Activated CD4-positive, alpha-beta T cell treated with anti-CD3 and anti-CD28 coated beads for 36 hours (primary cell): ENCODE data around the gene SLC47A2. TPM values are rescaled to one million over a fixed set of nuclear protein-coding genes. Genes with fewer than 3 reads are reported as not detected.
A peak's percentile ranks its signal among the peaks of the same experiment; 100 is the strongest.

Source experiments
- ATAC-seq: fragments of 200-7000 bp; cut with Tn5 transposase; one replicate; pipeline ENCODE4 v1.10.0; 2021; ENCODE audit warnings: mild to moderate bottlenecking, moderate library complexity
- CTCF ChIA-PET: fragments of 350-600 bp; sonication (Branson Sonifier 250); formaldehyde crosslinking; loops from one replicate; lab custom pipeline; 2021; ENCODE audit warnings: antibody characterized with exemption; lab: Charles Lee
- POLR2A ChIA-PET: fragments of 350-600 bp; sonication (Branson Sonifier 250); formaldehyde crosslinking; loops from one replicate; lab custom pipeline; 2021; ENCODE audit warnings: antibody characterized with exemption, inconsistent platforms; lab: Charles Lee
- DNase-seq: peaks from one replicate; pipeline ENCODE4 v3.0.0-alpha.2; 2020
- H3K27ac Mint-ChIP-seq: one replicate; pipeline ENCODE4 v1.8.0; 2021; ENCODE audit warnings: mixed read lengths
- H3K27me3 Mint-ChIP-seq: one replicate; pipeline ENCODE4 v1.8.0; 2021; ENCODE audit warnings: mixed read lengths
- H3K36me3 Mint-ChIP-seq: one replicate; pipeline ENCODE4 v1.8.0; 2021; ENCODE audit warnings: low read depth, mixed read lengths
- H3K4me1 Mint-ChIP-seq: one replicate; pipeline ENCODE4 v1.8.0; 2021; ENCODE audit warnings: mixed read lengths
- H3K4me3 Mint-ChIP-seq: one replicate; pipeline ENCODE4 v1.8.0; 2021; ENCODE audit warnings: mild to moderate bottlenecking, moderate library complexity, mixed read lengths
- H3K9me3 Mint-ChIP-seq: one replicate; pipeline ENCODE4 v1.8.0; 2021; ENCODE audit warnings: low read depth, mixed read lengths
- intact Hi-C, 2 experiments: fragments of 100-400 bp; cut with DNase I in 1 of 2; cut with micrococcal nuclease in 1 of 2; formaldehyde crosslinking; loops; one replicate each; pipeline versions ENCODE4 v1.14.2 to v1.15.1; 2022 to 2024; cut with DNase I, micrococcal nuclease
- total RNA-seq, 2 experiments: library from RNA; stranded (reverse); gene quantifications; one replicate each; pipeline ENCODE4 v1.2.3, GENCODE V29; 2021

The SLC47A2 gene
- total RNA-seq, 2 experiments from 2014 or later: not detected

DNA sequence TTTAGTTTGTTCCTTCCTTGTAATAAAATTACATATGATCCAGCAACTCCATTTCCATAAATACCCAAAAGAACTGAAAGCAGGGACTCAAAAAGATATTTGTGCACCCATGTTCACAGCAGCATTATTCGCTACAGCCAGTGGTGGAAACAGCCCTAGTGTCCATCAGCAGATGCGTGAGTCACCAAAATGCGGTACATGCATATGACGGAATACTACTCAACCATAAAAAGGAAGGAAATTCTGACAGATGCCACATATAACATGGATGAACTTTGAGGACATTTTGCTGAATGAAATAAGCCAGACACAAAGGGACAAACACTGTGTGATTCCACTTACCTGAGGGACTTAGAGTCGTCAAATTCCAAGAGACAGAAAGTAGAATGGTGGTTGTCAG is 9.1 kb upstream of the SLC47A2 start:
- DNase-seq (no peak), ATAC-seq (no peak)
- CTCF ChIA-PET: no interaction called here
- peak overlapping the region; percentile 47 for H3K27ac Mint-ChIP-seq
- no peaks in the 10 kb centered on the region for H3K27me3 Mint-ChIP-seq
- H3K4me1 Mint-ChIP-seq: peaks cover 19% of the 10 kb centered on the region
- H3K4me3 Mint-ChIP-seq: peak overlapping the region; percentile 43
- H3K36me3 Mint-ChIP-seq: no peaks in the 10 kb centered on the region
- POLR2A ChIA-PET: no interaction called here
- no peaks in the 10 kb centered on the region for H3K9me3 Mint-ChIP-seq
- intact Hi-C loops: no loop called here

DNA sequence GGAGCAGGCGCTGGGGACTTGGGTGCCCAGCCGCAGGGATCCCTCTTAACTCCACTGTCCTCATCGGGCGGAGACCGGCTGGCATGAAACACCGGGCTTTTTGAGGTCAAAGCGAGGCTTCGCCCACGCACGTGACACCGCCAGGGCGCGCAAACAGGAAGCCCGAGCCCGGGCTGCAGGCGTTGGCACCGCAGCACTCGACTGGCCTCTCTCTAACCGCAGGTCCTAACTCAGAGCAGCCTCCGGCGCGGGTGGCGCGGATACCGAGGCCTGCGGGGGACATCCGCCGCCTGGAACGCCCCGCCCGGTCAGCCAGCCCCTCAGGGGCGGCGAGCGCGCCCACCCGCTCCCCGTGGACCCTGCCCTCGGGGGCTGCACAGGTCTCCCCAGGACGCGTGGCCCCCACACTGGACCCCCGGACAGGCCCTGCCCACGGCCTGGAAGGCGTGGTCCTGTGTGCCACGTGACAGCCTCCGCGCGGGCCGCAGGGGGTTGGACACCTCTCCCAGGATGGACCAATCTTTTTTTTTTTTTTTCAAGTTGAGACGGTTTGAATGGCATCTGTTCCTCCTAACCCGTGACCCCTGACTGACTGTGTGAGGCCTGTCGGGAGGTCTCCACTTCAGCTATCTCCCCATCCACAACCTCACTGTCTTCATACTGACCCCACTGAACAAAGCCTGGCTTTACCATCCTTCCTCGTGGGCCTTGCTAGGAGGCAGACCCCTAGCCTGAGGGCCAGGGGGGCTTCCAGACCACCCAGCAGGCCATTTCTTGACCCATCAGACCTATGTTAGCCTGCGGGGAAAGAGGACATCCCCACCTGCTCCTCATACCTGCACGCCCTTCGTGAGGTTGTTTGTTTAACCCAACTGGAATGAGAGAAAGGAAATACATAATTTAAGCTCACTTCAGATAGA is 8.4 kb upstream of the SLC47A2 start:
- Mint-ChIP-seq H3K27ac (peak overlapping the region; percentile 47), H3K36me3 (no peaks in the 10 kb centered on the region), H3K4me3 (peak overlapping the region; percentile 43), H3K9me3 (no peaks in the 10 kb centered on the region), H3K4me1 (peaks cover 19% of the 10 kb centered on the region), H3K27me3 (no peaks in the 10 kb centered on the region)
- ATAC-seq: peak; percentile 85
- POLR2A ChIA-PET: no interaction called here
- intact Hi-C loops: no loop called here
- peak; percentile 77 for DNase-seq
- CTCF ChIA-PET: no interaction called here

DNA sequence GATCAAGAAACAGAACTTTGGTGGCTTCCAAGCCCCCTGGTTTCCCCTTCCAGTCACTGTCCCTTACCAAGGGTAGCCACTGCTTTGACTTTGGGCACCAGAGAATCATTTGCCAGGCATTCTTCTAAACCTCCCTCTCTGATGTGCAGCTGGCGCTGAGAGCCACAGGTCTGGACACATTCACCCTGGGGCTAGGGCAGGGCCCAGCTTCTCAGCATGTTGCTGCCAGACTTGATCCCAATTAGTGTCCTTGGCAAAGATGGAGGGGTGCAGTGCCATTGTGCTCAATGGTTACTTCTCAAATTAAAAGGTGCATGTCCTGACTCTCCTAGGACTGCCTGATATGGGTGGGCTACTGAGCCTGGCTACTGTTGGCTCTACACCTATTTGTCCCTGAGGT is 7.6 kb upstream of the SLC47A2 start:
- H3K4me3 Mint-ChIP-seq: no peak overlapping the region
- intact Hi-C loops: no loop called here
- H3K4me1 Mint-ChIP-seq: peaks cover 19% of the 10 kb centered on the region
- no peak for ATAC-seq
- H3K27me3 Mint-ChIP-seq: no peaks in the 10 kb centered on the region
- no peak for DNase-seq
- POLR2A ChIA-PET: no interaction called here
- H3K36me3 Mint-ChIP-seq: no peaks in the 10 kb centered on the region
- H3K9me3 Mint-ChIP-seq: no peaks in the 10 kb centered on the region
- no peak overlapping the region for H3K27ac Mint-ChIP-seq
- CTCF ChIA-PET: interaction anchor here (1.1 kb wide), 1 partner anchor 39 kb away, joined by 7 read pairs; no protein-coding TSS in a partner anchor

DNA sequence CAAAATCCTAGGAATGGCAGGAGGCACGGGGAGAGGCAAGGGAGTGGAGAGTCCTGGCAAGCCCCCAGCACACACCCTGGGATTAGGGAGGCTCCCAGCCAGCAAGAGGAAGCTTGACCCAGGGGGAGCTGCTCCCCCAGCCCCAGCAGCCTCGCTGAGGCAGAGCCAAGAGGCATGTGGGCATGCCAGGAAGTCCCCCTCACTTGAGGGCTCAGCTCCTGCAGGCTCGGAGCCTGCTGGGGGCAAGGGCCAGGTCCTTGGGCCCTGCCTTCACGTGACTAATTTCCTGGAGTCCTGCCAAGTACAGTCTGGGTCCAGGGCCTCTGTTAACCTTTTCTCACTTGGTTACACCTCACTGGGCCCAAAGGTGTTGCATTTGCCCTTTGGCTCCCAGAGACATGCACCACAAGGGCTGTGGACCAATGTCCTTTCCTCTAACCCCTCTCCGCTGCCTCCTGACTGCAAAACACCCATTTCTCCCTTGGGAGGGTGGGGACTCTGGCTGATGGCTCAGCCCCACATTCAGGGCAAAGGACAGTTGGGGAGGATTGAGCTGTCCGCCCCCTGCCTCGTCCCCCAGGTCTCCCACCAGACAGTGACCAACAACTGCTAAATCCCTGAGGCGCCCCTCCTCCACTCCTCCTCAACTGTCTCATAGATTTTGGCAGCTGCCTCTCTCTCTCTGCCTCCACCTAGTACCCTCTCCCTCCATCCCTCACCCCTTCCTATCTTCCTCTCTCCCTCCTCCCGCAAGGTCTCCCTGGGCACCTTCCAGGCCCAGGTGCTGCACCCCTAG is 4.4 kb upstream of the SLC47A2 start:
- no peak for DNase-seq
- ATAC-seq: no peak
- H3K27ac Mint-ChIP-seq: no peak overlapping the region
- POLR2A ChIA-PET: interaction anchor here (0.7 to 0.9 kb wide), 2 partner anchors 42 to 415 kb away, joined by 3 read pairs; no protein-coding TSS in a partner anchor
- intact Hi-C loops: no loop called here
- H3K4me1 Mint-ChIP-seq: peaks cover 16% of the 10 kb centered on the region
- no peak overlapping the region for H3K4me3 Mint-ChIP-seq
- no peaks in the 10 kb centered on the region for H3K9me3 Mint-ChIP-seq
- no peaks in the 10 kb centered on the region for H3K27me3 Mint-ChIP-seq
- no peaks in the 10 kb centered on the region for H3K36me3 Mint-ChIP-seq
- CTCF ChIA-PET: interaction anchor here (0.7 to 1.4 kb wide), 2 partner anchors 24 to 1066 kb away, joined by 4 to 6 read pairs; no protein-coding TSS in a partner anchor

DNA sequence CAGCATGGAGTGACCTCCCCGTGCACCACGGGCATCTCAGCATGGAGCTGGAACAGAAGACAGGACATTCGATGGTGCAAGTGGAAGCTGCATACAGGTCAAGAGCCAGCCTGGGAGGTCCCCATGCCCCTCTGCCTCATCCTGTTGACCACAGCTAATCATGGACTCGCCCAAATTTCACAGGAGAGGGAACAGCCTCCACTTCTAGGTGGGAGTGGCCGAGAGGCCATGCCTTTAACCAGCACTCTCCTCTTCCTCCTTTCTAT is 3.8 kb upstream of the SLC47A2 start:
- no peak overlapping the region for H3K27ac Mint-ChIP-seq
- peaks cover 10% of the 10 kb centered on the region for H3K4me1 Mint-ChIP-seq
- intact Hi-C loops: no loop called here
- DNase-seq (no peak), ATAC-seq (no peak)
- no peaks in the 10 kb centered on the region for H3K27me3 Mint-ChIP-seq
- H3K9me3 Mint-ChIP-seq: no peaks in the 10 kb centered on the region
- ChIA-PET CTCF (no interaction called here), POLR2A (no interaction called here)
- H3K4me3 Mint-ChIP-seq: no peak overlapping the region
- no peaks in the 10 kb centered on the region for H3K36me3 Mint-ChIP-seq

DNA sequence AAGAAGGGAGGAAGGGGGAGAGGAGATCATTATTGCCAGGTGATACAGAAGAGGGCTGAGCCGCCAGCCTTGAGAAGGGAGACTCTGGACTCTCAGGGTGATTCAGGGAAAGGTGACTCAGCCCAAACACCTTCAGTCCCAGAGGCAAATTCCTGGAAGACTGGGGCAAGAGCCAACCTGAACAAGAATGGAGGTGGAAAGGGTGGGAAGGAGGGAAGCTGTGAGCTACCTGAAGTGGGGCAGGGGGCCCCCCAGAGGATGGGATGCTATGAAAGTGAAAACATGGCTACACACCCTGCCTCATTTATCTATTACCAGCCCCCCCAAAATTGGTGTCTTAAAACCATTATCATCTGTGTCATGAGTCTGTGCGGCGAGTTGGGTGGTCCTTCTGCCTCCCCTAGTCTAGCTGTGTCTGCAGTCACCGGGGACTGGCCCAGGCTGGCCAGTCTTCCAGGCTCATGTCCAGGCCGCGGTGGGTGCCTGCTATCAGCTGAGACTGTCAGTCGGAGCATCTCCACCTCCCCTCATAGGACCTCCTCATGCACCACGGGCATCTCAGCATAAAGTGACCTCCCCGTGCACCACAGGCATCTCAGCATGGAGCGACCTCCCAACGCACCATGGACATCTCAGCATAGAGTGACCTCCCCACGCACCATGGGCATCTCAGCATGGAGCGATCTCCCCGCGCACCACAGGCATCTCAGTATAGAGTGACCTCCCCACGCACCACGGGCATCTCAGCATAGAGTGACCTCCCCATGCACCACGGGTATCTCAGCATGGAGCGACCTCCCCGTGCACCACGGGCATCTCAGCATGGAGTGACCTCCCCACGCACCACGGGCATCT is 3.2 kb upstream of the SLC47A2 start:
- ATAC-seq (no peak), DNase-seq (no peak)
- intact Hi-C loops: no loop called here
- Mint-ChIP-seq H3K36me3 (no peaks in the 10 kb centered on the region), H3K27ac (no peak overlapping the region), H3K27me3 (no peaks in the 10 kb centered on the region), H3K4me1 (peaks cover 7% of the 10 kb centered on the region), H3K4me3 (no peak overlapping the region), H3K9me3 (no peaks in the 10 kb centered on the region)
- ChIA-PET POLR2A (no interaction called here), CTCF (no interaction called here)

DNA sequence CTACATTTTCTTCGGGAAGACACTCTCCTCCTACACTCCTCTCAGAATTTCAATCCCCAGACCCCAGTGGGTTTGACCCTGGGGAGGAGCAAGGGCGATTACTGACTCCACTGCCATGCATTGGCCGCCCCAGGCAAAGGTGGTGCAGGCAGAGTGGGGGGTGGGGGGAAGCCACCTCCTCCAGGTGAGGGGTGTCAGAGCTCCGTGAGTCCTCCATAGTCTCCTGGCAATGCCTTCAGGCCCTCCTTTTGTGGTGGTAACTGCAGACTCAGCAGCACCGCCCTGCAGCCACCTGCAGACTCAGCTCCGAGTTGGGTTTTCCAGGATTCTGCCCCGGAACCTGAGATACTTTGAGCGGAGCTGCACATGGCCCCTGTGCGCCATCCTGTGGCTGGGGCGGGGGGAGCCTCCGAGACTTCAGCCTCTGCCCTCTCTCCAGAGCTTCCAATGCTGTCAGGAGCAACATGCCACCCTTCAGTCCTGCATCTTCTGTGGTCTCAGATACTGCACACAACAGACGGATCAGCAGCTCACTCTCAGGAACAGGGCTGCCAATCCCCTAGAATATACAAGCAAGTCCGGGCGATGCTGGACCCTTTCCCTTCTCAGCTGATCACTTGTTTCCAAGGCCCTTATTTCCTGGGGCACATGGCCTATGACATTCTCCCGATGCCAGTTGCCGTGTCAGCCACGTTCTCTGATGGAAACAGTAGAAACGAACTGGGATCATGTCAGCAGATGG is 2.4 kb upstream of the SLC47A2 start:
- POLR2A ChIA-PET: no interaction called here
- CTCF ChIA-PET: interaction anchor here (0.8 to 1.1 kb wide), 2 partner anchors 47 to 48 kb away, joined by 3 read pairs; no protein-coding TSS in a partner anchor
- ATAC-seq (no peak), DNase-seq (no peak)
- Mint-ChIP-seq H3K36me3 (no peaks in the 10 kb centered on the region), H3K9me3 (no peaks in the 10 kb centered on the region), H3K27me3 (no peaks in the 10 kb centered on the region), H3K4me3 (no peak overlapping the region), H3K4me1 (peaks cover under 1% of the 10 kb centered on the region), H3K27ac (no peak overlapping the region)
- intact Hi-C loops: no loop called here

DNA sequence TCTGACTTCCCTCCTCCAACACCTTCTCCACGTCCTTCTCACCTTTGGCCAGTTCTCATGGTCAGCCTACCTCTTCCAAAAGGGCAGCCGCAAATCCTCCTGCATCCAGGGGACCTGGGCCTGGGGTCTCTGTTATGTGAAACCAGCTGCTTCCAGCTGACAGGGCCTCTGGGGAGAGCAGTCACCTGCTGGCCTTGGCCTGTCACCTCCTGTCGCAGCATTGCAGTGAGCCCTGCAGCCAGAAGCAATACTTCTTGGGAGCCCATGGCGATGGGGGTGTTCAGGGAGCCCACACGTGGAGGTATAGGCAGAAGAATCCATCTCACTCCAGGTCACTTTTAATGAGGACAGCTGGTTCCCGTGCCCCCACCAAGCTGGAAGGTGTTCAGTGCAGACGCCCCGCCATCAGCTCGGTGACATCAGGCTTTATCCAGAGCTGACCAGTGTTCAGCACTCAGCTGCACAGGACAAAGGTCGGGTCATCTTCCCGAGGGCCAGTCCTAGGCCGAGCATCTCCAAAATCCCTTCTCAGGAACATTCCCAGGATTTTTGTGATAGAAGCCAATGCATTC is 1.7 kb upstream of the SLC47A2 start:
- ATAC-seq: no peak
- Mint-ChIP-seq H3K36me3 (no peaks in the 10 kb centered on the region), H3K27ac (no peak overlapping the region), H3K4me3 (no peak overlapping the region), H3K27me3 (no peaks in the 10 kb centered on the region), H3K4me1 (no peaks in the 10 kb centered on the region), H3K9me3 (no peaks in the 10 kb centered on the region)
- no peak for DNase-seq
- ChIA-PET POLR2A (no interaction called here), CTCF (interaction anchor here (0.8 to 1.1 kb wide), 2 partner anchors 46 to 49 kb away, joined by 3 read pairs; no protein-coding TSS in a partner anchor)
- intact Hi-C loops: no loop called here

DNA sequence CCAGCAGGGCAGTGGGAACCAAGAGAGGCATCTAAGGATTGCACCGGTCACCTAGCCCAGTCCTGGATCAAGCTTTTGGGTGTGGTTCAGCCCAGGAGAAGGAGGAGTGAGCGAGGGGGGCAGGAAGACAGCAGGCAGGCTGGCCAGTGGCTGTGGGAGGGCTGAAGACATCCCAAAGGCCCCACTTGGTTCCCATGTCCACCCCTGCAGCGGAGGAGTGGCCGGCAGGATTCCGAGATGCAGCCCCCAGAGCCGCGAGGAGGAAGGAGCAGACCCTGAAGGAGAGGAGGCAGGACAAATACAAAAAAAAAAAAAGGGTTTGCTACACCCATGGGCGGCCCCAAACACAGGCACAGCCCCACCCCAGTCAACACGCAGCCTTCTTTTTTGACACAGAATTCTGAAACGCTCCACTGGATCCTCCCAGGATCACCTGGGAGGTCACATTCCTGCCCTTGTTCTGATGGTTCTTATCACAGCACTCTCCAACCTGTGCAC is 1.1 kb upstream of the SLC47A2 start:
- H3K4me3 Mint-ChIP-seq: no peak overlapping the region
- no peaks in the 10 kb centered on the region for H3K27me3 Mint-ChIP-seq
- CTCF ChIA-PET: interaction anchor here (1.1 kb wide), 1 partner anchor 45 kb away, joined by 3 read pairs; no protein-coding TSS in a partner anchor
- H3K27ac Mint-ChIP-seq: no peak overlapping the region
- DNase-seq (no peak), ATAC-seq (no peak)
- no peaks in the 10 kb centered on the region for H3K4me1 Mint-ChIP-seq
- intact Hi-C loops: no loop called here
- H3K9me3 Mint-ChIP-seq: no peaks in the 10 kb centered on the region
- POLR2A ChIA-PET: no interaction called here
- H3K36me3 Mint-ChIP-seq: no peaks in the 10 kb centered on the region

DNA sequence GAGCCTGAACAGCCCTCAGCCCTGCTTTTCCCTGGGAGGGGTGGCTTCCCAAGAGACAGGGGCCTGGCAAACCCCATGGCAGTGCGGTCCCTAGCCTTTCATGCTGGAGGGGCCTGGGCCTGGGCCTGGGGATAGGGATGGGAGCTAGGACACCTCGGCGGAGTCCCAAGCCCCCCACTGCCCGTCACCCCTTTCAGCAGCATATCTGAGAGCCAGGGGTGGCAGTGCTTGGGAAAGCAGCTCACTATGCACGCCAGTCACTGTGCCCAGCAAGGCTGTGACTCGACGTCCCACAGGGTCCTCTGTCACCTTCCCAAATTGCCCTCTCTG is 612 bp upstream of the SLC47A2 start:
- H3K9me3 Mint-ChIP-seq: no peaks in the 10 kb centered on the region
- no peak overlapping the region for H3K4me3 Mint-ChIP-seq
- no peak for DNase-seq
- H3K4me1 Mint-ChIP-seq: no peaks in the 10 kb centered on the region
- H3K27me3 Mint-ChIP-seq: no peaks in the 10 kb centered on the region
- H3K36me3 Mint-ChIP-seq: no peaks in the 10 kb centered on the region
- H3K27ac Mint-ChIP-seq: no peak overlapping the region
- POLR2A ChIA-PET: no interaction called here
- CTCF ChIA-PET: no interaction called here
- ATAC-seq: no peak
- intact Hi-C loops: no loop called here
